Islet of Langerhans (tissue), 1 donor: ENCODE results near the gene LMNTD2.
"Not testable (repeated sequence)": the region's sequence is repeated elsewhere in the genome, so short reads cannot be mapped to it uniquely, and the experiment has no call there.

Experiments
- FAIRE-seq: peaks from one replicate; lab custom pipeline; 2011; peaks lifted over from hg19 to GRCh38; lab: Jason Lieb, UNC

Gene LMNTD2

DNA sequence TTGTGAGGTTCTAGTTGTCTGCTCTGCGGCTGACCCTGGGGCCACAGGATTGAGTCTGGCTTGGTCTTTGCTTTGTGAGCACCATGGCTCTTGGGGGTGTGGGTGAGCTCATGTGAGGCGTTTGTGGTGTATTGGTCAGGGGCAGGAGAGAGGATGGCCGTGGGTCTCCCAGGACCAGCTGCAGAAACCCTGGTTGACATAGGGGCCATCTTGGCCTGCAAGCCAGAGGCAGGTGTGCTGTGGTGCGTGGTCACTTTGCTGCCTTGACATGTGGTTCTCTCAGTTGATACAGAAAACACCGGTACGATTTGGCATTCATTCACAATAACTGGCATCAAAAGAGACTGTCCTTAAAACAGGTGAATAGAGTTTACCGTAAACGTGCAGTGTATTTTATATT is 27.0 kb upstream of the LMNTD2 start:
- no peak for FAIRE-seq

DNA sequence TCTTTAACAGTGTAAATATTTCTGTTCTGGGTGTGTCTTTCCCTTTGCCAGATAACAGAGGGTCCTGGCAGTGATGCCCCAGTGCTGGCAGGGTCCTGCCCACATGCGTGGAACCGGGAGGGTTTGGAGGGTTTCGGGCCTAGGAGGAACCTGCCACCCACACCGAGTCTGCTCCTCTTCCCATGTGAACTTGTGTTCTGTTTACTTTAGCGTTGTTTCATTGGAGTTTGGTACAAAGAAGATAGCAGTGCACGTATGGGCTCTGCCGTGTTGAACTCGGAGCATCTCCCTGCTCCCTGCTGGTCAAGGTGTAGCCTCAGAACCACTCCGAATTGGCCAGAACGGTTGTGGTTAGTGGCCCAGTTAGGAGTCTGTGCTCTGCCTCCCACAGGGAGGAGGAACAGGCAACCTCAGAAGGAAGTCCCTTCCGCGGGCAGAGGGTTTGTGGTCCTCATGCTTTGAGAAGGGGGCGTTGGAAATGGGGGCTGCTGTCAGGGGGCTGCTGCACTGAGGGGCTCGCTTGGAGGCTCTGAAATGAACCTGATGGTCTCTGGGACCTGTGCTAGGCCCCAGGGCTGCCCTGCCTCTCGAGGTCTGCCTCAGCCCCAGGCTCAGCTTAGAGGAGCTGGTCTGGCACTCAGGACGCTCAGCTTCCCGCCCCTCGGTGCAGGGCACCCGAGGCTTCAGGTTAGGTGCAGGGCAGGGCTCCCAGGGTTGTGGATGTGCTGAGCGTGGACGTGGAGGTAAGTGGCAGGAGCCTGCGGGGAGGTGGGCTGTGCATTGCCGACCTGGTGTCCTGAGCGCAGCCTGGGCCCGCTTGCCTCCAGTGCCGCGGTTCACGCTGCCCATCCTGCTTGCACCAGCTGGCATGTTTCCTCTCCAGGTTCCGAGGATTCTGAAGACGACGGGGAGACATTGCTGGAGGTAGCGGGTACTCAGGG is 26.1 kb upstream of the LMNTD2 start:
- FAIRE-seq, result no peak

DNA sequence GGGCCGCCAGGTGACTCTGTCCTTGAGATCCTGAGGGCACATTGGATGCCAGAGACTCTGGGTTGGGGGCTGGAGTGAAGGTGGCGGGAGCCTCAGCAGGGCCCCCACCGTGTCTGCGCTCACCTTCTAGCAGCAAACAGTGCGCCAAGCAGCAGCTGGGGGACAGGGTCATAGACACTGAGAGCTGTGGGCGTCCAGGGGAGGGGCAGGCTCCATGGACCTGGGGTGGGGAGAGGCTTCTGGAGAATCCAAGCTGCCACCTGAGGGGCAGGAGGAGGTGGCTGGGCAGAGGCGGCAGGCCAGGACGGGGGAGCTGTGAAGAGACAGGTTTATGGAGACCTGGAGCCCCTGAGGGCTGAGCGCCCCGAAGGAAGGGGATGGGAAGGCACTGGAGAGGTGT is 23.7 kb upstream of the LMNTD2 start:
- FAIRE-seq, result no peak

DNA sequence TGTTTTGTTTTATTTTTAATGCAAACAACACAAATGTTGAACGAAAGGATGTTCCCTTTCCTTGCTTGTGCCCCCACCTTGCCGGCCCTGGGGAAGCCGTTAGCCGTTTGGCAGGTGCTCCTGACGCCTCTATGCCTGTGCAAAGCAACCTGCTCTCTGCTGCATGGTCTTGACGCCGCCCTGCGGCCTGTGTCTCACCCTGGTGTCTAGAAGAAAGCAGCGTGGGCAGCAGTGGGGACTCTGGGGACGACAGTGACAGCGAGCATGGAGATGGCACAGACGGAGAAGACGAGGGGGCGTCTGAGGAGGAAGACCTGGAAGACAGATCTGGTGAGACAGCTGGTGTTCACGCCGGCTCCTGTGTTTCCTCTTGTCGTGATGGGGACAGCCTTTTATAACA is 21.2 kb upstream of the LMNTD2 start:
- no peak for FAIRE-seq

DNA sequence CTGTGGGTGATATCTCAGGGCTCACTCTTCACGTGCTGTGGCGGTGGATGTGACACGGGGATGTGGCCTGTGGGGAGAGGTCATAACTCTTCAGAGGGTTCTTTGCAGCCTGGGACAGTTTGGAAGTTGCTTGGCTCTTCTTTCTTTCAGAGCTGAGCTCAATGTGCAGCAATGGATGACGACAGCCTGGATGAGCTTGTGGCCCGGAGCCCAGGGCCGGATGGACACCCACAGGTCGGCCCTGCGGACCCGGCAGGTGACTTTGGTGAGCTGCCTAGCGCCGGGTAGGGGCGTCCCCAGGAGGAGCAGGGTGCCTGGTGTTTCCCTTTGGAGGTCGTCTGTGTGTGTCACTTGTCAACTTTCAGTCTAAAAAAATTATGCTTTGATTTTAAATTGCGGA is 20.8 kb upstream of the LMNTD2 start:
- no peak for FAIRE-seq

DNA sequence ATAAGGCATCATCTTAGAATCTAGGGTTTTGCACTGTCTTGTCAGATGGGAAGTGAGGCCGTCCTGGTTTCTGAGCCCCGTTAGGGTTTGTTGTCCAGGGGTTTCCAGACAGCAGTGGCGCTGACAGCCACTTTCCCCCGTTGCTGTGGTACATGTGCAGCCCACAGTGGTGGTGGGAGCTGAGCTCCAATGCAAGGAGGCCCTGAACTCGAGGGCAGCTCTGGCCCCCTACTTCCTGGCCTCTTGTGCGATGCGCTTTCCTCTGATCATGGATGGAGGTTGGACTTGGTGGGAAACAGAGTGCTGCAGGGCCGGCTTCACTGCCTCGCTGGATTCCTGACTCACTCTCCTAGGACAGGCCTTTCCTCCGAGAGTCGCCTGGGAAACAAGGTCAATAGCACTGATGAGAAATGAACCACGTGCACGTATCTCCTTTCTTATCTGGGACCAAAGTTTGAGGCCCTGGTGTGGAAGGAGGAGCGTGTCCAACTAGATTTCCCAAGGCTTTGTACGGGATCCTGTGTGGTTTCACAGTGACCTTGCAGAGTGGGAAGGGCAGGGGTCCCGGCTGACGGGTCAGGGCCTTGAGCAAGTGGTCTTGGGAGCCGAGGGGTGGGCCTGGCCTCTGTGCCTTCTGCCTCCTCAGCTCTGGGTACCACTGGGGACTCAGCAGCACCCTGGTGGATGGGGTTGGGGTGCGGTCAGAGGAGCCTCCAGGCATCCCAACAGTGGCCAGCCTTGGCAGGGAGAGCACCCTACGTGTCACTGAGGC is 19.5 kb upstream of the LMNTD2 start:
- FAIRE-seq, result no peak

DNA sequence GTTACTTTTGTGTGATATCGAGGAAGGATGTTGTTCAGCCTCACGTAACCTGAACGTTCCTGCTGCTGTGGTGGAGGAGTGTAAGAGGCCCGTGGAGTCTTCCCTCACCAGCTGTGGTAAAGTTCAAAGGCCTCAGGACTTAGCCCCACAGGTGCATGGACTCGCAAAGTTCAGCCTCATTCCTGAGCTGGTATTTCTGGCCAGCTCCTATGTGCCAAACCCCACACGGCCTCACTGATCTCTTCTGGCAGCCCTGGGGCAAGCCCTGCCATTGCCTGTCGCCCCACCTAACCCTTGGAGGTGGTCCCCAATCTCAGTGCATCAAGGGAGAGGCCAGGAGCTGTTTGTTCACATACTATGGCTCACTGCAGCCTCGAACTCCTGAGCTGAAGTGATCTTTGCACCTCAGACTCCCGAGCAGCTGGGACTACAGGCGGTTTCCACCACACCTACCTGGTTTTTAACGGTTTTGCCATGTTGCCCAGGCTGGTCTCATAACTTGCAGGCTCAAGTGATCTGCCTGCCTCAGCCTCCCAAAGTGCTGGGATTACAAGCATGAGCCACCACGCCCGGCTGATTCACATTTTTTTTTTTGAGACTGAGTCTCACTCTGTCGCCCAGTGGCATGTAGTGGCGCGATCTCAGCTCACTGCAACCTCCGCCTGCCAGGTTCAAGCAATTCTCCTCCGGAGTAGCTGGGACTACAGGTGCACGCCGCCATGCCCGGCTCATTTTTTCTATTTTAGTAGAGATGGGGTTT is 17.9 kb upstream of the LMNTD2 start:
- no peak for FAIRE-seq

DNA sequence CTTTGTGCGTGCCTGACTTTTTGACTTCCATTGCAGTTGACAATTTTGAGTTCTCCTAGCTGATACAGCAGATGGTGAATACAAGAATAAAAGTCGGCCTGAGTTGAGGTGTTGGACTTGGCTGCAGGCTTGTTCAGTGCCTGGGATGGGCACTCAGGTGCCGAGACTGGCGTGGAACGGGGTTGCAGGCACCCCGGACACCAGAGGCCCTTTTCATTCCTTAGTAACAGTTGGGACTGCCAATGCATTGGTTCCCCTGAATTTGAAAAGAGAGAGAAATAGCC is 17.0 kb upstream of the LMNTD2 start:
- FAIRE-seq, result no peak

DNA sequence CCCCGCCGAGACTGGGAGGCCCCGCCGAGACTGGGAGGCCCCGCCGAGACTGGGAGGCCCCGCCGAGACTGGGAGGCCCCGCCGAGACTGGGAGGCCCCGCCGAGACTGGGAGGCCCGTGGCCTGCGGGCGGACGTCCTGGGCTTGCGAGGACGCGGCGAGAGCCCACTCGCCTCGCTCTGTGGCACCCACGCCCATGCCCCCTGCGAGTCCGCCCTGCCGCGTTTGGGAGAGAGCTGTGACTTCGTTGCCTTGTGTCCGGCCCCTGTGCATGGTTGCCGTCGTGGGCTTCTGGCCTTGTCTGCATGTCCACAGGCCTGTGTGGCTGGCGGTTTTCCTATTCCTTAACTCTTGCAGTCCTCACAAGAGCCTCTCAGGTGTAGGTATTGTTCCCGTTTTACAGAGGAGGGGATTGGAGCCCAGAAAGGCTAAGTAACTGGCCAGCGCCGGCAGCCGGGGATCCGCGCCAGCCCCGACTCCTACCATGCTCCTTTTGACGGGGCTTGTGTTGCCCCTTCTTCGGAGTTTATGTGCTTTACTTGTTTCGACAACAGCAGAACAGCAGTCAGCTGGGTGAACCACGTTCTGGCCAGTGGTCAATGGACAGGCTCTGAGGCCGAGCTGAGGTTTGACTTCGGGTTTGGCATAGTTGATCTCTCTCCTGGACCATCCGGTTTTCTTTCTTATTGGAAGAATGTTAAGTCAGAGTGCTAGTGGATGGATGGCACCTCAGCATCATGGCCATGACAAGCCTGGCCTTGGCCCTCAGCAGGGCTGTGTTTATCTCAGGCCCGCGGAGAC is 16.5 kb upstream of the LMNTD2 start:
- no peak for FAIRE-seq

DNA sequence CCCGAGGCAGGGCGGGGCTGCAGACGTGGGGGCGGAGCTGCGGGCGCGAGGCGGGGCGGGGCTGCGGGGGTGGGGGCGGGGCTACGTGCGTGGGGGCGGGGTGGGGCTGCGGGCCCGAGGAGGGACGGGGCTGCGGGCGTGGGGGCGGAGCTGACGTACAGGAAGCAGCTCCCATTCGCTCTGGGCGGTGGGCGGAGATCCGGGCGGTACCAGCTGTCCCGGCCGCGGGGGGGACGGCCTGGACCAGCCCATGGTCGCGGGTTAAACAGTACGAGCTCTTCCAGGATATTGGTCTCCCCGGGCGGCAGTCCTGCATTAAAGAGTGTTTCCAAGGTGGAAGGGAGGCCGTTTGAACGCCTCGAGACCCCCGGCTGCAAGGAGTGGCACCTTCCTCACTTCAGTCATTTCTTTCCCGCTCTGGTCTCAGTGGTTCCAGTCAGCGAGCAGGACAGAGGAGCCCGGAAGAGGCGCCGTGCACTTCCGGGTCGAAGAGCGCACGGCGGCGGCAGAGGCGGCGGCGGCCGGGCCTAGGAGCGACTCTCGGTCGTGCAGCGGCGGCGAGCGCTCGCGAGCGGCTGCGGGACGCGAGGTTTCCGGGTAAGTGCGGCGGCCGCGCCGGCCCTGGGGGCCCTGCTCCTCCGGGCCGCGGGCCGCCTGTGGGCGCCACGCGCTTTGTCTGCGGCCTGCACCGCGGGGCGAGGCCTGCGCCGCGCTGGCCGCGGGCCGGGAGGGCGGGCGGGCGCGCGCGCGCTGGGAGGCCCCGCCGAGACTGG is 15.6 kb upstream of the LMNTD2 start, which contains the start of gene PHRF1:
Gene PHRF1 (plus strand): TSS at position 475 of the 773 bp plus-strand sequence. CDS start 5,043 bp downstream, outside the sequence.
- peak; percentile 9 for FAIRE-seq

DNA sequence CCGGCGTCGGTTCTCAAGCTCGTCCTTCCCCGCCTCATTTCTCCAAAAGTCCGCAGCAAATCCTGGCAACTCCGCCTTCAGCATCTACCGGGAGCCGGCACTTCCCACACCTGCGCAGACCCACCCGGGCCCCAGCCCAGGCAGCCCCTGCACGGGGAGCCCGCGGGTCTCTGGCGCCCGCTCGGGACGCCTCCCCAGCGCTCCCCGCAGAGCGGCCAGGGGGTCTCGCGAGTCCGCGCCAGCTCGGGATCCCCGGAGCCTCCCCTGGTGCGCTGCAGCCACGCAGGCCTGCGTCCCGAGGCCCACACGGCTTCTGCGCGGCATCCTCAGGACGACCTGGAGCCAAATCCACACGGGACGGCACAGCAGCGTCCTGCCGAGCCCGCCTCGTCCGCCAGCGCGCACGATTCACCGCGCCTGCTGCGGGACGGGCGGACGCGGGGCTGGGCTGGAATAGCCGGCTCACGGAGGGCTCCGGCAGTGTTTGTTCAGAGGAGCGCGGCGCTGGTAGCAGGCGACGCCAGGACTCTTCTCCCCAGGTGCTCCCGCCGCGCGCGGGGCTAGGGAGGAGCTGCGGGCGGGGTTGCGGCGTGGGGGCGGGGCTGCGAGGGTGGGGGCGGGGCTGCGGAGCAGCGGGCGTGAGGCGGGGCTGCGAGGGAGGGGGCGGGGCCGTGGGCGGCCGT is 14.9 kb upstream of the LMNTD2 start:
- no peak for FAIRE-seq

DNA sequence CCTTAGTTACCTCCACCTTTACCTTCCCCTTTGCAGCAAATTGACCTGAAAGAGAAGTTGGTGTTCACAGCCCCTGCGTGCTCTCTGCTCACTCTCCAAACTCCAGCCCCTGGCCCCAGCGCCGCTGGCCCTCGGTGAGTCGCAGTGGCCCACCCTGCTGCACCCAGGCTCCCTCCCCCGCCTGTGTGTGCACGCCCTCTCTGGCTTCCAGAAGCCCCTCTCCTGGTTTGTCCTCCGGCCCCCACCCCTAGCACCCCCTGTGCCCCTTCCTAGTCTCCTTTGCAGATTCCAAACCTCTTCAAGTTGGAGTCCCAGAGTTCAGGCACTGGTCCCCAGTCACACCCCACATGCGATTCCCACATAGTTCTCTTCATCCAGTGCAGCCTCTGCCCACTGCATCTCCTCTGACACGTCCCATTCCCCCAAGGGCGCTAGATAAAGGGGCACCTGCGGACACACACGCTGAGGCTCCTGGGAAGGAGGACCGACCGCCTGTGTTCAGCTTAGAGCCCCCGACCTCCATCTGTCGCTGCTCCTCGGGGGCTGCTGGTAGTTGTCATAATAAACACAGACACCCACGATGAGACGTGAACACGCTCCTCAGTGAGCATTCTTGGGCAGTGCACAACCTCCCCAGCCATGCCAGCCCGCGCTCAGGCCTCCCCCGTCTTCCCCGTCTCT is 14.2 kb upstream of the LMNTD2 start:
- no peak for FAIRE-seq

DNA sequence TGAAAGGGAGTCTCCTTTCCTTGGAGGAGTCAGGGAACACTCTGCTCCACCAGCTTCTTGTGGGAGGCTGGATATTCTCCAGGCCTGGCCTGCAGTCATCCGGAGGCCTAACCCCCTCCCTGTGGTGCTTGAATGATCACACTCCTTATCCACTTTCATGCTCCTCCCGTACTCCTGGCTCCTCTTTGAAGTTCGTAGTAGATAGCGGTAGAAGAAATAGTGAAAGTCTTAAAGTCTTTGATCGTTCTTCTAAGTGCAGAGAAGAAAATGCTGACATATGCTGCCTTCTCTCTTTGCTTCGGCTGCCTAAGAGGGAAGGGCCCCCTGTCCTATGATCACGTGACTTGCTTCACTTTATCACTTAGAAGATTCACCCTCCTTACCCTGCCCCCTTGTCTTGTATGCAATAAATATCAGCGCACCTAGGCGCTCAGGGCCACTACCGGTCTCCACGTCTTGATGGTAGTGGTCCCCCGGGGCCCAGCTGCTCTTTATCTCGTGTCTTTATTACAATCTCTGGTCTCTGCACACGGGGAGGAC is 13.6 kb upstream of the LMNTD2 start:
- FAIRE-seq, result not testable (repeated sequence)

DNA sequence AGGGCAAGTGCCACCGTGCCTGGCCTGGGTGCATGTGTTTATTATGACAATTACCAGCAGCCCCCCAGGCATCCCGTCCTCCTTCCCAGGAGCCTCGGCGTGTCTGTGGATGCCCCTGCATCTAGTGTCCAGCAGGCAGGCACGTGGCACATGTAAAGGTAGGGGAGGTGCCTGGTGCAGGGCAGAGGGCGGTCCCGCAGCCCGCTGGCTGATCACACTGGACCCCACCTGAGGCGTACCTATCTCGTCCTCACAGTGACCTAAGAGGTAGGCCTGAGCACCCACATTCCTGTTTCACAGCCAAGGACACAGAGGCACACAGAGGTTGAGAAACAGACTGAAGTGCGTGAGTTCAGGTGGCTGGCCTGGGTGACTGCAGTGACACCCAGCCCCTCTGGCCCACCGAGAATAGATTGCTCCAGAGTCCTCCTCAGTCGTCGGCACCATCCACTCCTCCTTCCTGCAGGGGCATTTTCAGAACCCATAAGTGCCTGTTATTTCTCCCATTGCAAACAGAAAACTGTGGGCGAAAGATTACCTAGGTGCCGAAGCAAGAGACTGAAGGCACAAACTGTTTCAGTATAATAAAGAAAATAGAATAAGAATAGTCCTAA is 12.7 kb upstream of the LMNTD2 start:
- FAIRE-seq, result no peak

DNA sequence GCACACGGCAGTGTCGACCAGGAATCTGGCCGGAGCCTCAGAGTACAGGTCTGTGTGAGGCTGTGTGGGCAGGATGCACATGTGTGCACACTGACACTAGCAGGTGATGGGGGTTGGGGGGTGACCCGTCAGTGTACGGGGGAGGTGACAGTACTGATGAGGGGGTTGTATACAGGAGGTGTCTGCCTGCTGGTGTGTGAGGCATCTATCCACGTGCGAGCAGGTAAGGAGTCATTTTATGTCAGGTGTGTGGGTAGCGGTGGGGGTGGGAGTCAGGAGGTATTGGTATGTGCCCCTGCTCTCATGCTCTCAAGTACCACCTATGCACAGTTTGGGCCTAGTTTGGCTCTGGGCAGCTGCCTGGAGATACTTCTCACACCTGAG is 11.3 kb upstream of the LMNTD2 start:
- no peak for FAIRE-seq

DNA sequence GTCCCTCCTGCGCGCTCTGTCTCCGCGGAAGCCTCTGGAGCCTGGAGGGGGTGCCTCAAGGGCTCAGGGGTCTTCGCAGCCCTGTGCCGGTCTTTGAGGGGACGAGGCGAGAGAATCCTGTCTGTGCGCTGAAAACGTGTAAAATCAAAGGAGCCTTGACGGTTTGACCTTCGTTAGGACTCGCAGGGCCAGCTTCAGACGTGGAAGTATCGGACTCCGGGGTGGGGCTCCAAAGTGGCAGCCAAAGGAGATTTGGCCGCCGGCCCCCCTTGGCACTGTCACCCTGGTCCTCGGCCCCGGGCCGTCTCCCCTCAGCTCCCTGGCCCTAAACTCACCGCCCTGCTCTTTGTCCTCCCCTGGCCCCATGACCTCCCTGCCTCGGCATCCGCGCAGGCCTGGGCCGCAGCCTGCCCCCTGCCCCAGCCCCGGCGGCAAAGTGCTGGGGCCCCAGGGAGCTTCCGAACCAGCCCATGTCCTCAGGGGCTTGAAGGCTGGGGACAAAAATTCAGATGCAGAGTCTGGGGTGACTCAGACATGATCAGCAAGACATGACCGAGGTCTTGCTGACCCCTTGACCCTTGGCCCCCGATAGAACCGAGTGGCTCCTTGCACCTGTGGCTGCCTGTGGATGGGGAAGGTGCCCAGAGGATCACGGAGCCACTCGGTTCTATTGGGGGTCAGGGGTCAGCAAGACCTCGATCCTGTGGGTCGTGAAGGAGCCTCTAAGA is 8.8 kb upstream of the LMNTD2 start:
- FAIRE-seq, result no peak

DNA sequence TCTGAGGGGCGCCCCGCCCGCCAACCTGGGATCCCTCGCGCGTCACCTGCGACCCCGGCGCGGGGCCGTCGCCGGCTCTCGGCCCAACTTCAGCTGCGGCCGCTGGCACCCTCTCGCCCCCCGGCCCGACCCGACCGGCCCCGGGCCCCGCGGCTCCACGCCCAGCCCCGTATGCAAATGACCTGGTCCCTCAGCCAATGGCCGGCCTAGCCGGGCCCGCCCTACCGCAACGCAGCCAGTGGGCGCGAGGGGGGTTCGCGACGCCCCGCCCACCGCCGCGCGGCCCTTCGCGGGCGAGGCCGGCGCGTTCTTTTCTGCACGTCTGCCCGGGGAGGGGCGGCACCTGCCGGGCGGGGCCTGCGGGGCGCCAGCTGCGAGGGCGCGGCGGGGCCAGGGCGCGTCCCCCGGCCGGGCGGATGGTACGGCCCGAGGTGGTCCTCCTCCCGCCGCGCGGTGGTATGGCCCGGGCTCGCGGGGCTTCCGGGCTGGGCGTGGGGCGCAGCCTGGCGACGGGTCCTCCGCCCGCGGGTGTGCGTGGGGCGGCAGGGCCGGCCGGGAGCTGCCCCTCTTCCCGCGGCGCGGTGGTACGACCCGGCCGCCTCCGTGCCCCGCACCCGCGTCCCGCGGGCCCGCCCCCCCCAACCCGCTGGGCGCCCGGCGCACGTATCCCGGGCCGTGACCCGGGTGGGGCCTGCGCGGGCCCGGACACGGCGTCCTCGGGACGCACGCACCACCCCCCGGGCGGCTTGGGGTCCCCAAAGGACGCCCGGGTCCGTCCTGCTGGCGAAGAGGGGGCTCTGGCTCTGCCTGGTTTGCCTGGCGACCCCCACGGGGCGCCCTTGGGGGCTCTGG is 8.0 kb upstream of the LMNTD2 start:
- FAIRE-seq, result no peak
